HG03103 (cell line): ENCODE measurements around the gene ZNF730.
"Not testable (repeated sequence)": the region's sequence is repeated elsewhere in the genome, so short reads cannot be mapped to it uniquely, and the experiment has no call there.

Experiments
- ATAC-seq: cut with Tn5 transposase; IDR thresholded peaks from one replicate; pipeline ENCODE4 v1.9.1; 2021; ENCODE audit warnings: low read depth; ENCODE audit not compliant: unreplicated experiment

ZNF730 gene

GRCh38 chr19:23116802-23117571, at the start of gene ZNF730:
Gene ZNF730, plus strand, starts transcription at chr19:23117025. Its CDS starts 149 bp downstream, at chr19:23117174.
- peak; percentile 88 for ATAC-seq

DNA sequence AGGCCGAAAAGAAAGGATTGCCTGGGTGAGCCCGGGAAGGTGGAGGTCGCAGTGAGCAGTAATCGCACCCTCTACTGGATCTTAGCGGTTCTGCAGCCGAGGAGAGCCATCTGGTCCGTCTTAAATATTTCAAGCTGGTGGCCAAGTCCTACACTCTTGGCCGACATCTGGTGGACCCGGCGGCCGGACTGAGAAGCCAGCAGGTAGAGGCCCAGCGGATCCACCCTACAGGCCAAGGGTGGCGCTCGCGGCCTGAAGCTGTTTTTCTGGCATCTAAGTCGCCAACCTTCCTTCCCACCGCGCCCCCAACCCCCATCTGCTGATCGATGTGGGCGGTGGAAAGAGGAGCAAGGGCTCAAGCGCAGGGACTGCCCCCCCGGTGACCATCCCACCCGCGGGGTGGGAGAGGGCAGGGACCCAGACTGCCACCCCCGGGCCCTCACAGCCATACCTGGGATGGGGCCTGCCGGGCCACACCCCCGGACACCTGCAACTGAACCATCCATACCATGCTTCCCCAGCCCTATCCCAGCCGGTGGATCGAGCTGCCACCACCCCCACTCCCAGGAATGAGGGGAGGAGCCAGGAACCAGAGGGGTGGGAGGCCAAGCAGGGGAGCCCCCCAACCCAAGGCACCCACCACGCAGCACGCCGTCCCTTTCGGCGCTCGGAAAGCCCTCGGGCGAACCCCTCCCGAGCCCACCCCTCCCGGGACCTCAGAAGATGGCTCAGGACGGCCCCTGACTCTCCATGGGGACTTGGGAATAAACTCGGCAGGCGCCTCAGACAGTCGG, 46.3 kb upstream of the ZNF730 start:
- no peak for ATAC-seq

DNA sequence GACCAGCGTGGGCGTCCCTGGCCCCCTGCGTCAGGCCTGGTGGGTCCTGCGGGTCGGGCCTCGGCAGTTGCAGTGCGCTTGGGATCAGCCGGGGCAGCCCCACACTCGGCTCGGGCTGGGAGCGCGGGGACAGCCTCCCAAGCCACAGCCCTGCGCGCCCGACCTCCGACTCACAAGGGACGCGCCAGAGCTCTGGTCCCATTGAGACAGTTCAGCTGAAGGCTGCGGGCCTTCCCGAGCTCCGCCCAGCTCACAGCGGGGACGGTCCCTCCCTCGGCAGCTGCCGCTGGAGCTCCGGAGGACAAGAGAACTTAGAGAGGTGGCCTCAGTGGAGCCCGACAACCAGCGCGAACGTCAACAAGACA, 45.7 kb upstream of the ZNF730 start:
- ATAC-seq, result no peak

DNA sequence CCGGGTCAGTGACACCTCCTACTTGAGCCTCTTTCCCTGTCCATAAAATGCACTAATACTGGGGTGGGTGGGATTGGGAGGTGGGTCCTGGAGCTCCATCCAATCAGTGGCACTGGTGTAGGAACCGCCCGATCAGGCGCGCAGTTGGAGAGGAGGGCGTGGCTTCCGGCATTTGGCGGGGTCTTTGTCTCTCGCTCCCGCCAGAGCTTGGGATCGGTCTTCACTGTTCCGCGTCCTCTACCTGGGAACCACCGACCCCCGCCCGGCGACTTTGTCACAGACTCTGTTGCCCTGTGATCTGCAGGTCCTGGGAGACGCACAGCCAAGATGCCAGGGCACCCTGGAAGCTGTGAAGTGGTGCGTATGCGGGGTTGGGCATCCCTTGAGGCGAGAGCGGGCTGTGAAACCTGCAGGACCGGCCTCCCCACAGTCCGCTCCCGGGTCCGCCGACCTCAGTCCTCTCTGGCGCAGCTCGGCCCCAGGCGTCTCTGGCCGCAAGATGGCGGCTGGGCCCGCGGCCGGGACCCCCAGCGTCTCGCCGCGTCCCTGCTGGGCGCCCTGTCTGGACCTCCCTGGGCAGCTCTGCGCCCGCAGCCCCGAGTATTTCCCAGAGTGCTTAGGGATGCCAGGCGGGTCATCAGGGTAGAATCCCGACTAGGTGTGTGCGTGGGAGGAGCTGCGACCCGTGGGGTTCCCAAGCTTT, 41.6 kb upstream of the ZNF730 start:
- ATAC-seq, result no peak

DNA sequence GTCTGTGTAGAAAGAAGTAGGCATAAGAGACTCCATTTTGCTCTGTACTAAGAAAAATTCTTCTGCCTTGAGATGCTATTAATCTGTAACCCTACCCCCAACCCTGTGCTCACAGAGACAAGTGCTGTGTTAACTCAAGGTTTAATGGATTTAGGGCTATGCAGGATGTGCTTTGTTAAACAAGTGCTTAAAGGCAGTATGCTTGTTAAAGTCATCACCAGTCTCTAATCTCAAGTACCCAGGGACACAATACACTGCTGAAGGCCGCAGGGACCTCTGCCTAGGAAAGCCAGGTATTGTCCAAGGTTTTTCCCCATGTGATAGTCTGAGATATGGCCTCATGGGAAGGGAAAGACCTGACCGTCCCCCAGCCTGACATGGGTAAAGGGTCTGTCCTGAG, 39.0 kb upstream of the ZNF730 start:
- not testable (repeated sequence) for ATAC-seq

- no peak for ATAC-seq
Observed at GRCh38 chr19:23093832-23094231, 23.0 kb upstream of the ZNF730 start.

DNA sequence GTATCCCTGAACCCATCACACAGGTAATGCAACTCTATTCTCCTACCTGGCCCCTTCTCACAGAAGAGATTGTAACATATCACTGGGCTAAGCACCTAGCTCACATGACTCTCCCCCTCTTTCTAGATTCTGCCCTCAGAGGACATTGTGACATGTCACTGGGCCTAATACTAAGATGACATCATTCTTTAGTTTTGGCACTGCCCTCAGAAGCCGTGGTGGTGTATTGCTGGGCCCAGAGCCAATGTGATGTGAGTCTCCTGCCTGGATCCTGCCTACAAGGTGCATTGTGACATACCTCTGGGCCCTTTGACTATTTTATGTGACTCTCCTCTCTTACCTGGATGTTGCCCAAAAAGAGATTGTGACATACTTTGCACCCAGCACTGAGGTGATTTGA, 21.4 kb upstream of the ZNF730 start:
- no peak for ATAC-seq

GRCh38 chr19:23098286-23098685, 18.5 kb upstream of the ZNF730 start:
- ATAC-seq, result no peak

GRCh38 chr19:23098988-23099387, 17.8 kb upstream of the ZNF730 start:
- no peak for ATAC-seq

- no peak for ATAC-seq
Observed at GRCh38 chr19:23099966-23100365, 16.9 kb upstream of the ZNF730 start.

GRCh38 chr19:23101241-23101640, 15.6 kb upstream of the ZNF730 start:
- ATAC-seq, result no peak

GRCh38 chr19:23118400-23118799, 1.6 kb downstream of the ZNF730 start:
- ATAC-seq, result no peak

GRCh38 chr19:23134211-23134610, 17.4 kb downstream of the ZNF730 start:
- not testable (repeated sequence) for ATAC-seq

GRCh38 chr19:23145617-23146415, 29.0 kb downstream of the ZNF730 start:
- no peak for ATAC-seq

DNA sequence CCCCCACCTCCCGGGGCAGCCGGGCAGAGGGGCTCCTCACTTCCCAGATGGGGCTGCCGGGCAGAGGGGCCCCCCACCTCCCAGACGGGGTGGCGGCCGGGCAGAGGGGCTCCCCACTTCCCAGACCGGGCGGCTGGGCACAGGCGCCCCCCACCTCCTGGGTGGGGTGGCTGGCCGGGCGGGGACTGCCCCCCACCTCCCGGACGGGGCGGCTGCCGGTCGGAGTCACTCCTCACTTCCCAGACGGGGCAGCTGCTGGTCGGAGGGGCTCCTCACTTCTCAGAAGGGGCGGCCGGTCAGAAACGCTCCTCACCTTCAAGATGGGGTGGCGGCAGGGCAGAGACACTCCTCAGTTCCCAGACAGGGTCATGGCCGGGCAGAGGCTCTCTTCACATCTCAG, 43.9 kb downstream of the ZNF730 start:
- ATAC-seq, result no peak

GRCh38 chr19:23168286-23168685, 51.5 kb downstream of the ZNF730 start:
- not testable (repeated sequence) for ATAC-seq

DNA sequence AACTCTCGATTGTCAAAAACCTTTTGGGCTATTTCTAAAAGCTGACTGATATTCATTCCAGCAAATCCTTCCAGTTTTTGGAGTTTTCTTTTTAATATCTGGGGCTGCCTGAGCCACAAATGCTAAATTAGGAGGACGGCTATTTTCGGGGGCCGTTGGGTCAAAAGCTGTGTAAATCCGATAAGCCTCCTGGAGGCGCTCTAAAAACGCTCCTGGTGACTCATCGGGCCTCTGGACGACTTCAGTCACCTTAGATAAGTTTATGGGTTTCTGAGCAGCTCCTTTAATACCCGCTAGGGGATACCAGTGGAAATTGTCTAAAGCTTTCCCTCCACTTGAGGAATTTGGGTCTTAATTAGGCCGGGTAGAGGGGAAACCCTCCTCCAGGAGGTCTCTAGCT, 66.4 kb downstream of the ZNF730 start:
- no peak for ATAC-seq

- no peak for ATAC-seq
Observed at GRCh38 chr19:23190341-23190740, 73.5 kb downstream of the ZNF730 start.
